Measurements from ENCODE around the gene SIGMAR1. TPM values are rescaled to one million over a fixed set of nuclear protein-coding genes. Genes with fewer than 3 reads are reported as not detected.
A peak's percentile ranks its signal among the peaks of the same experiment; 100 is the strongest.

The SIGMAR1 gene
- total RNA-seq, 4 donors from 2014 or later = 18.9 to 35.7 (median 27.4) TPM

- DNase-seq = peak; percentile 57 to 80
- H3K4me1 ChIP-seq = no peaks in the 10 kb centered on the region
- H3K27ac ChIP-seq = peak overlapping the region in 3 of 4 donors; percentile 40 to 53 (median 41)
- peak; percentile 92 to 93 for ATAC-seq
- in situ Hi-C loops (cut with MboI; ENCODE audit: low sequenced_read_pairs in 4 of 4) = loop anchor here (5.0 to 25.0 kb wide), 3 partner anchors 51 to 199 kb away; partner anchors contain the start of gene ENHO (in 1 of the 4)
- intact Hi-C loops (cut with DNase I; ENCODE audit: low total_unique reads) = loop anchor here (5.0 kb wide), 1 partner anchor 146 kb away; the partner anchor contains the start of genes DNAI1 and FAM219A
- TF ChIP-seq, protein P1, sequence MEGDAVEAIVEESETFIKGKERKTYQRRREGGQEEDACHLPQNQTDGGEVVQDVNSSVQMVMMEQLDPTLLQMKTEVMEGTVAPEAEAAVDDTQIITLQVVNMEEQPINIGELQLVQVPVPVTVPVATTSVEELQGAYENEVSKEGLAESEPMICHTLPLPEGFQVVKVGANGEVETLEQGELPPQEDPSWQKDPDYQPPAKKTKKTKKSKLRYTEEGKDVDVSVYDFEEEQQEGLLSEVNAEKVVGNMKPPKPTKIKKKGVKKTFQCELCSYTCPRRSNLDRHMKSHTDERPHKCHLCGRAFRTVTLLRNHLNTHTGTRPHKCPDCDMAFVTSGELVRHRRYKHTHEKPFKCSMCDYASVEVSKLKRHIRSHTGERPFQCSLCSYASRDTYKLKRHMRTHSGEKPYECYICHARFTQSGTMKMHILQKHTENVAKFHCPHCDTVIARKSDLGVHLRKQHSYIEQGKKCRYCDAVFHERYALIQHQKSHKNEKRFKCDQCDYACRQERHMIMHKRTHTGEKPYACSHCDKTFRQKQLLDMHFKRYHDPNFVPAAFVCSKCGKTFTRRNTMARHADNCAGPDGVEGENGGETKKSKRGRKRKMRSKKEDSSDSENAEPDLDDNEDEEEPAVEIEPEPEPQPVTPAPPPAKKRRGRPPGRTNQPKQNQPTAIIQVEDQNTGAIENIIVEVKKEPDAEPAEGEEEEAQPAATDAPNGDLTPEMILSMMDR (IDR thresholded peaks at IDR 0.05 in 4 of 5, conservative IDR thresholded peaks at IDR 0.05 in 1 of 5) = peak; percentile 90 to 94 (median 93)
- no peak for TF ChIP-seq POLR2A (IDR thresholded peaks at IDR 0.05)
- H3K36me3 ChIP-seq = no peaks in the 10 kb centered on the region
- H3K27me3 ChIP-seq = no peaks in the 10 kb centered on the region
- no peaks in the 10 kb centered on the region for H3K9me3 ChIP-seq
- no peak overlapping the region for H3K4me3 ChIP-seq
Observed at GRCh38 chr9:34603610-34604231, 33.9 kb downstream of the SIGMAR1 start.

DNA sequence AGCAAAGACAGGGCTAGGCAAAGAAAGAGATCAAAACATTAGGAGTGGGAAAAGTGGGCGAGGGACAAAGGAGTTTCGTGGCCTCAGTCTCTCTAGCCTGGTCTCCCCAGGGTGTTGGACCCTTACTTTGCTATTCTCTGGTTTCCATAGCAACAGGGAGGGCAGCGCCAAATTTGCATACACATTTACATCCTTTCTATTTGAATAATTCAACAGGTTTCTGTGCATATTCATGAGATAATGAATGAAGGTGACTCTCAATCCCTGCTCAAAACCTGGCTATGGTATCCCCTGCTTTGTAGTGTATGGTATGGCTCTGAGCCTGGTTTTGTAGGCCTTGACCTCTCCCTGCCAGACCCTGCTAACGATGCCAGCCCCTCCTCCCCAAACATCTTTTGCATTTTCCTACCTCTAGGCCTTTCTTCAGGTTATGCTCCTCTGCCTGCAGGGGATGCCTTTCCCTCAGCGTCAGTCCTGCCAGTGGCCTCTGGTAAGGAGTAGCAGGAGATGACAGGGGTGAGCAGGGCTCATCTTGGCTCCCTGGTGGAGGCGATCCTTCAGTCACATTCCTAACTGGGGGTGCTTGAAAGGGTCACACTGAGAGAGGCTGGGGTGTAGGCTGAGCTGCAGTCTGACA is 35.5 kb downstream of the SIGMAR1 start:
- no peaks in the 10 kb centered on the region for H3K27me3 ChIP-seq
- peak overlapping the region in 3 of 4 donors; percentile 40 to 53 (median 41) for H3K27ac ChIP-seq
- intact Hi-C loops (cut with DNase I; ENCODE audit: low total_unique reads) (loop anchor here (5.0 kb wide), 1 partner anchor 145 kb away; the partner anchor contains the start of genes DNAI1 and FAM219A), in situ Hi-C loops (cut with MboI; ENCODE audit: low sequenced_read_pairs in 4 of 4) (loop anchor here (5.0 to 25.0 kb wide), 3 partner anchors 50 to 197 kb away; partner anchors contain the start of gene ENHO (in 1 of the 4))
- DNase-seq (no peak), ATAC-seq (no peak)
- H3K36me3 ChIP-seq = no peaks in the 10 kb centered on the region
- no peak overlapping the region for H3K4me3 ChIP-seq
- H3K9me3 ChIP-seq = no peaks in the 10 kb centered on the region
- no peak for TF ChIP-seq POLR2A (IDR thresholded peaks at IDR 0.05)
- TF ChIP-seq, protein P1 (IDR thresholded peaks at IDR 0.05 in 4 of 5, conservative IDR thresholded peaks at IDR 0.05 in 1 of 5) = no peak
- H3K4me1 ChIP-seq = peaks cover 5 to 10% of the 10 kb centered on the region in 2 donors

GRCh38 chr9:34600908-34601307 is 36.7 kb downstream of the SIGMAR1 start:
- peaks cover 17 to 22% of the 10 kb centered on the region in 2 donors for H3K4me1 ChIP-seq
- in situ Hi-C loops (cut with MboI; ENCODE audit: low sequenced_read_pairs in 4 of 4) = loop anchor here (5.0 to 25.0 kb wide), 3 partner anchors 49 to 196 kb away; partner anchors contain the start of gene ENHO (in 1 of the 4)
- no peak overlapping the region for H3K27ac ChIP-seq
- intact Hi-C loops (cut with DNase I; ENCODE audit: low total_unique reads) = loop anchor here (5.0 kb wide), 1 partner anchor 144 kb away; the partner anchor contains the start of genes DNAI1 and FAM219A
- H3K4me3 ChIP-seq = no peak overlapping the region
- H3K27me3 ChIP-seq = no peaks in the 10 kb centered on the region
- ATAC-seq (no peak), DNase-seq (no peak)
- no peak for TF ChIP-seq POLR2A (IDR thresholded peaks at IDR 0.05)
- TF ChIP-seq, protein P1 (IDR thresholded peaks at IDR 0.05 in 4 of 5, conservative IDR thresholded peaks at IDR 0.05 in 1 of 5) = no peak
- no peaks in the 10 kb centered on the region for H3K9me3 ChIP-seq
- no peaks in the 10 kb centered on the region for H3K36me3 ChIP-seq

- intact Hi-C loops (cut with DNase I; ENCODE audit: low total_unique reads) = loop anchor here (10.0 kb wide), 1 partner anchor 345 kb away; no protein-coding TSS in a partner anchor
- no peak for ATAC-seq
Observed at GRCh38 chr9:34599546-34599945, 38.0 kb downstream of the SIGMAR1 start.

More at GRCh38 chr9:34599546-34599945, 38.0 kb downstream of the SIGMAR1 start:
- H3K27me3 ChIP-seq = no peaks in the 10 kb centered on the region
- DNase-seq = no peak
- peaks cover 29 to 35% of the 10 kb centered on the region in 2 donors for H3K4me1 ChIP-seq
- H3K36me3 ChIP-seq = no peaks in the 10 kb centered on the region
- TF ChIP-seq, protein P1 (IDR thresholded peaks at IDR 0.05 in 4 of 5, conservative IDR thresholded peaks at IDR 0.05 in 1 of 5) = no peak
- TF ChIP-seq POLR2A (IDR thresholded peaks at IDR 0.05) = no peak
- peak overlapping the region in 2 of 4 donors; percentile 9 to 17 for H3K27ac ChIP-seq
- no peak overlapping the region for H3K4me3 ChIP-seq
- in situ Hi-C loops (cut with MboI; ENCODE audit: low sequenced_read_pairs in 4 of 4) = loop anchor here in 2 of 4 donors (5.0 kb wide), 2 partner anchors 42 to 47 kb away; no protein-coding TSS in a partner anchor
- H3K9me3 ChIP-seq = no peaks in the 10 kb centered on the region

Data from gastrocnemius medialis (tissue), 4 donors.